HEK293 (cell line): ENCODE measurements around the gene C16orf74.

ENCODE experiments used
- CTCF ChIA-PET: fragments of 350-600 bp; formaldehyde crosslinking; extraction: SDS; loops from one replicate; lab custom pipeline; 2021; ENCODE audit warnings: antibody characterized with exemption; lab: Yijun Ruan, JAX
- POLR2A ChIA-PET: fragments of 300-600 bp; formaldehyde crosslinking; extraction: SDS; loops from one replicate; lab custom pipeline; 2020; ENCODE audit warnings: antibody characterized with exemption, inconsistent platforms; lab: Yijun Ruan, JAX
- H3K27ac ChIP-seq: fragments of 200-500 bp; sonication (Bioruptor generic); 2 replicates; pipeline ENCODE4 v1.5.1; 2014; ENCODE audit warnings: low read depth, low read length, control low read depth, inconsistent platforms; ENCODE audit errors: extremely low read depth
- H3K36me3 ChIP-seq, 2 experiments: fragments of 200-500 bp in 1 of 2; sonication (Bioruptor generic) in 1 of 2; 1 replicate in 1 of 2; 2 replicates in 1 of 2; pipeline ENCODE4 v1.5.1; 2014 to 2017; ENCODE audit warnings: inconsistent platforms in 2 of 2, low read length in 2 of 2; ENCODE audit not compliant: control insufficient read depth in 2 of 2, insufficient read depth in 1 of 2
- H3K4me1 ChIP-seq: fragments of 200-500 bp; sonication (Bioruptor generic); 2 replicates; pipeline ENCODE4 v1.5.1; 2014; ENCODE audit warnings: mild to moderate bottlenecking, low read length, inconsistent platforms; ENCODE audit not compliant: control insufficient read depth, insufficient read depth
- H3K4me3 ChIP-seq: 2 replicates; pipeline ENCODE4 v1.5.1; 2011; ENCODE audit warnings: low read depth, mild to moderate bottlenecking, control low read depth, low read length, moderate library complexity
- H3K9me3 ChIP-seq: fragments of 200-500 bp; sonication (Bioruptor generic); 2 replicates; pipeline ENCODE4 v1.5.1; 2014; ENCODE audit warnings: low read depth, low read length, inconsistent platforms; ENCODE audit not compliant: control insufficient read depth, insufficient read depth
- ZBTB1 ChIP-seq: fragments of 450-650 bp; formaldehyde crosslinking; IDR thresholded peaks from 2 replicates; pipeline ENCODE4 v1.5.1; 2016; ENCODE audit warnings: missing biosample characterization, missing genetic modification characterization
- ZNF311 ChIP-seq: fragments of 450-650 bp; formaldehyde crosslinking; IDR thresholded peaks from 2 replicates; pipeline ENCODE4 v1.5.1; 2017; ENCODE audit warnings: missing biosample characterization, missing genetic modification characterization, borderline replicate concordance
- ZNF394 ChIP-seq: fragments of 450-650 bp; formaldehyde crosslinking; IDR thresholded peaks from 2 replicates; pipeline ENCODE4 v1.5.1; 2016; ENCODE audit warnings: missing biosample characterization, missing genetic modification characterization, mild to moderate bottlenecking, moderate library complexity, borderline replicate concordance
- ZNF549 ChIP-seq: fragments of 450-650 bp; IDR thresholded peaks from 2 replicates; pipeline ENCODE4 v1.5.1; 2018; ENCODE audit warnings: missing biosample characterization, missing genetic modification characterization, mild to moderate bottlenecking, inconsistent platforms, moderate library complexity
- ZNF558 ChIP-seq: fragments of 450-650 bp; formaldehyde crosslinking; IDR thresholded peaks from 2 replicates; pipeline ENCODE4 v1.5.1; 2016; ENCODE audit warnings: missing biosample characterization, missing genetic modification characterization
- ZNF560 ChIP-seq: fragments of 450-650 bp; formaldehyde crosslinking; IDR thresholded peaks from 2 replicates; pipeline ENCODE4 v1.5.1; 2017; ENCODE audit warnings: missing biosample characterization, missing genetic modification characterization, borderline replicate concordance
- ZNF600 ChIP-seq: fragments of 450-650 bp; formaldehyde crosslinking; IDR thresholded peaks from 2 replicates; pipeline ENCODE4 v1.5.1; 2016; ENCODE audit warnings: missing biosample characterization, missing genetic modification characterization
- ZNF654 ChIP-seq: fragments of 450-650 bp; formaldehyde crosslinking; IDR thresholded peaks from 2 replicates; pipeline ENCODE4 v1.5.1; 2016; ENCODE audit warnings: low read depth, missing biosample characterization, missing genetic modification characterization
- ZSCAN23 ChIP-seq: fragments of 450-650 bp; formaldehyde crosslinking; IDR thresholded peaks from 2 replicates; pipeline ENCODE4 v1.5.1; 2016; ENCODE audit warnings: missing biosample characterization, missing genetic modification characterization
- ZSCAN30 ChIP-seq: fragments of 450-650 bp; IDR thresholded peaks from 2 replicates; pipeline ENCODE4 v1.5.1; 2018; ENCODE audit warnings: missing biosample characterization, mild to moderate bottlenecking, missing genetic modification characterization, moderate library complexity
- TF ChIP-seq, protein P1 (sequence below): fragments of 450-650 bp; formaldehyde crosslinking; IDR thresholded peaks from 2 replicates; pipeline ENCODE4 v1.5.1; 2016; ENCODE audit warnings: missing biosample characterization, missing genetic modification characterization
- TF ChIP-seq, protein P2 (sequence below): fragments of 450-650 bp; formaldehyde crosslinking; conservative IDR thresholded peaks from 2 replicates; pipeline ENCODE4 v1.5.1; 2016; ENCODE audit warnings: low read depth, missing biosample characterization, missing genetic modification characterization
- TF ChIP-seq, protein P3 (sequence below): fragments of 450-650 bp; formaldehyde crosslinking; IDR thresholded peaks from 2 replicates; pipeline ENCODE4; 2016; ENCODE audit warnings: missing biosample characterization, missing genetic modification characterization
- TF ChIP-seq, protein P4 (sequence below): fragments of 450-650 bp; formaldehyde crosslinking; IDR thresholded peaks from 2 replicates; pipeline ENCODE4 v1.5.1; 2016; ENCODE audit warnings: missing biosample characterization, missing genetic modification characterization, borderline replicate concordance
- TF ChIP-seq, protein P5 (sequence below): fragments of 450-650 bp; formaldehyde crosslinking; IDR thresholded peaks from 2 replicates; pipeline ENCODE4 v1.5.1; 2016; ENCODE audit warnings: missing biosample characterization, missing genetic modification characterization
- TF ChIP-seq, protein P6 (sequence below): fragments of 450-650 bp; formaldehyde crosslinking; IDR thresholded peaks from 2 replicates; pipeline ENCODE4 v1.5.1; 2016; ENCODE audit warnings: missing biosample characterization, missing genetic modification characterization, low read depth
- TF ChIP-seq, protein P7 (sequence below): fragments of 450-650 bp; formaldehyde crosslinking; IDR thresholded peaks from 2 replicates; pipeline ENCODE4 v1.5.1; 2017; ENCODE audit warnings: missing biosample characterization, missing genetic modification characterization

Gene C16orf74

DNA sequence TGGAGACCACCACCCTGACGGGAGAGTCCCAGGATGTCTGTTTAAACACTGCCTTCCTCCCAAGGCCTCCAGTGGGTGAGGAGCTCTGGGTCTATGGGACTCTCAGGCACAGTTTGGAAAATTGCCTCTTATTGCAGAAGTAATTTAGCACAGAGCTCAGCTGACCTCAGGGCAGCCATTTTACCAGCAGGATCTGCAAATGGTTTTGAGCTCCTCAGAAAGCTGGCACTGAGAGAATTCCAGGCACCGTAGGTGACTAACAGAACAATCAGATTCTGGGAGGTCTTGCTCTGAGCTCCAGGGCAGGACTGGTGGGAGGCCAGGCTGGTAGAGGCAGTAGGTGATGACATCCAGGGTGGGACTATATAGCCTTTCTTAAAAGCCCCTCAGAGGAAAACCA lies 17.3 kb upstream of the C16orf74 start:
- H3K4me1 ChIP-seq, result no peaks in the 10 kb centered on the region
- H3K9me3 ChIP-seq, result no peaks in the 10 kb centered on the region
- H3K27ac ChIP-seq, result no peak overlapping the region
- H3K36me3 ChIP-seq, result no peaks in the 10 kb centered on the region
- ChIA-PET POLR2A (interaction anchor here (0.8 kb wide), 1 partner anchor 30 kb away, joined by 3 read pairs; no protein-coding TSS in a partner anchor), CTCF (interaction anchor here (0.6 to 0.7 kb wide), 3 partner anchors 21 to 994 kb away, joined by 3 to 5 read pairs (median 3); no protein-coding TSS in a partner anchor)
- no peak overlapping the region for H3K4me3 ChIP-seq
- no peak for TF ChIP-seq ZBTB1 (tag by site-specific recombination)
- no peak for TF ChIP-seq ZNF311 (tag by site-specific recombination)
- TF ChIP-seq, protein P1, sequence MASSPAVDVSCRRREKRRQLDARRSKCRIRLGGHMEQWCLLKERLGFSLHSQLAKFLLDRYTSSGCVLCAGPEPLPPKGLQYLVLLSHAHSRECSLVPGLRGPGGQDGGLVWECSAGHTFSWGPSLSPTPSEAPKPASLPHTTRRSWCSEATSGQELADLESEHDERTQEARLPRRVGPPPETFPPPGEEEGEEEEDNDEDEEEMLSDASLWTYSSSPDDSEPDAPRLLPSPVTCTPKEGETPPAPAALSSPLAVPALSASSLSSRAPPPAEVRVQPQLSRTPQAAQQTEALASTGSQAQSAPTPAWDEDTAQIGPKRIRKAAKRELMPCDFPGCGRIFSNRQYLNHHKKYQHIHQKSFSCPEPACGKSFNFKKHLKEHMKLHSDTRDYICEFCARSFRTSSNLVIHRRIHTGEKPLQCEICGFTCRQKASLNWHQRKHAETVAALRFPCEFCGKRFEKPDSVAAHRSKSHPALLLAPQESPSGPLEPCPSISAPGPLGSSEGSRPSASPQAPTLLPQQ, result no peak
- no peak for TF ChIP-seq ZNF394 (tag by site-specific recombination)
- TF ChIP-seq, protein P2, sequence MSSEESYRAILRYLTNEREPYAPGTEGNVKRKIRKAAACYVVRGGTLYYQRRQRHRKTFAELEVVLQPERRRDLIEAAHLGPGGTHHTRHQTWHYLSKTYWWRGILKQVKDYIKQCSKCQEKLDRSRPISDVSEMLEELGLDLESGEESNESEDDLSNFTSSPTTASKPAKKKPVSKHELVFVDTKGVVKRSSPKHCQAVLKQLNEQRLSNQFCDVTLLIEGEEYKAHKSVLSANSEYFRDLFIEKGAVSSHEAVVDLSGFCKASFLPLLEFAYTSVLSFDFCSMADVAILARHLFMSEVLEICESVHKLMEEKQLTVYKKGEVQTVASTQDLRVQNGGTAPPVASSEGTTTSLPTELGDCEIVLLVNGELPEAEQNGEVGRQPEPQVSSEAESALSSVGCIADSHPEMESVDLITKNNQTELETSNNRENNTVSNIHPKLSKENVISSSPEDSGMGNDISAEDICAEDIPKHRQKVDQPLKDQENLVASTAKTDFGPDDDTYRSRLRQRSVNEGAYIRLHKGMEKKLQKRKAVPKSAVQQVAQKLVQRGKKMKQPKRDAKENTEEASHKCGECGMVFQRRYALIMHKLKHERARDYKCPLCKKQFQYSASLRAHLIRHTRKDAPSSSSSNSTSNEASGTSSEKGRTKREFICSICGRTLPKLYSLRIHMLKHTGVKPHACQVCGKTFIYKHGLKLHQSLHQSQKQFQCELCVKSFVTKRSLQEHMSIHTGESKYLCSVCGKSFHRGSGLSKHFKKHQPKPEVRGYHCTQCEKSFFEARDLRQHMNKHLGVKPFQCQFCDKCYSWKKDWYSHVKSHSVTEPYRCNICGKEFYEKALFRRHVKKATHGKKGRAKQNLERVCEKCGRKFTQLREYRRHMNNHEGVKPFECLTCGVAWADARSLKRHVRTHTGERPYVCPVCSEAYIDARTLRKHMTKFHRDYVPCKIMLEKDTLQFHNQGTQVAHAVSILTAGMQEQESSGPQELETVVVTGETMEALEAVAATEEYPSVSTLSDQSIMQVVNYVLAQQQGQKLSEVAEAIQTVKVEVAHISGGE (tag by site-specific recombination), result no peak
- no peak for TF ChIP-seq ZSCAN23 (tag by site-specific recombination)
- TF ChIP-seq, protein P3, sequence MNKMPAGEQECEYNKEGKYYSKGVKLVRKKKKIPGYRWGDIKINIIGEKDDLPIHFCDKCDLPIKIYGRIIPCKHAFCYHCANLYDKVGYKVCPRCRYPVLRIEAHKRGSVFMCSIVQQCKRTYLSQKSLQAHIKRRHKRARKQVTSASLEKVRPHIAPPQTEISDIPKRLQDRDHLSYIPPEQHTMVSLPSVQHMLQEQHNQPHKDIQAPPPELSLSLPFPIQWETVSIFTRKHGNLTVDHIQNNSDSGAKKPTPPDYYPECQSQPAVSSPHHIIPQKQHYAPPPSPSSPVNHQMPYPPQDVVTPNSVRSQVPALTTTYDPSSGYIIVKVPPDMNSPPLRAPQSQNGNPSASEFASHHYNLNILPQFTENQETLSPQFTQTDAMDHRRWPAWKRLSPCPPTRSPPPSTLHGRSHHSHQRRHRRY (tag by site-specific recombination), result no peak
- no peak for TF ChIP-seq ZNF549 (tag by site-specific recombination)
- TF ChIP-seq, protein P4, sequence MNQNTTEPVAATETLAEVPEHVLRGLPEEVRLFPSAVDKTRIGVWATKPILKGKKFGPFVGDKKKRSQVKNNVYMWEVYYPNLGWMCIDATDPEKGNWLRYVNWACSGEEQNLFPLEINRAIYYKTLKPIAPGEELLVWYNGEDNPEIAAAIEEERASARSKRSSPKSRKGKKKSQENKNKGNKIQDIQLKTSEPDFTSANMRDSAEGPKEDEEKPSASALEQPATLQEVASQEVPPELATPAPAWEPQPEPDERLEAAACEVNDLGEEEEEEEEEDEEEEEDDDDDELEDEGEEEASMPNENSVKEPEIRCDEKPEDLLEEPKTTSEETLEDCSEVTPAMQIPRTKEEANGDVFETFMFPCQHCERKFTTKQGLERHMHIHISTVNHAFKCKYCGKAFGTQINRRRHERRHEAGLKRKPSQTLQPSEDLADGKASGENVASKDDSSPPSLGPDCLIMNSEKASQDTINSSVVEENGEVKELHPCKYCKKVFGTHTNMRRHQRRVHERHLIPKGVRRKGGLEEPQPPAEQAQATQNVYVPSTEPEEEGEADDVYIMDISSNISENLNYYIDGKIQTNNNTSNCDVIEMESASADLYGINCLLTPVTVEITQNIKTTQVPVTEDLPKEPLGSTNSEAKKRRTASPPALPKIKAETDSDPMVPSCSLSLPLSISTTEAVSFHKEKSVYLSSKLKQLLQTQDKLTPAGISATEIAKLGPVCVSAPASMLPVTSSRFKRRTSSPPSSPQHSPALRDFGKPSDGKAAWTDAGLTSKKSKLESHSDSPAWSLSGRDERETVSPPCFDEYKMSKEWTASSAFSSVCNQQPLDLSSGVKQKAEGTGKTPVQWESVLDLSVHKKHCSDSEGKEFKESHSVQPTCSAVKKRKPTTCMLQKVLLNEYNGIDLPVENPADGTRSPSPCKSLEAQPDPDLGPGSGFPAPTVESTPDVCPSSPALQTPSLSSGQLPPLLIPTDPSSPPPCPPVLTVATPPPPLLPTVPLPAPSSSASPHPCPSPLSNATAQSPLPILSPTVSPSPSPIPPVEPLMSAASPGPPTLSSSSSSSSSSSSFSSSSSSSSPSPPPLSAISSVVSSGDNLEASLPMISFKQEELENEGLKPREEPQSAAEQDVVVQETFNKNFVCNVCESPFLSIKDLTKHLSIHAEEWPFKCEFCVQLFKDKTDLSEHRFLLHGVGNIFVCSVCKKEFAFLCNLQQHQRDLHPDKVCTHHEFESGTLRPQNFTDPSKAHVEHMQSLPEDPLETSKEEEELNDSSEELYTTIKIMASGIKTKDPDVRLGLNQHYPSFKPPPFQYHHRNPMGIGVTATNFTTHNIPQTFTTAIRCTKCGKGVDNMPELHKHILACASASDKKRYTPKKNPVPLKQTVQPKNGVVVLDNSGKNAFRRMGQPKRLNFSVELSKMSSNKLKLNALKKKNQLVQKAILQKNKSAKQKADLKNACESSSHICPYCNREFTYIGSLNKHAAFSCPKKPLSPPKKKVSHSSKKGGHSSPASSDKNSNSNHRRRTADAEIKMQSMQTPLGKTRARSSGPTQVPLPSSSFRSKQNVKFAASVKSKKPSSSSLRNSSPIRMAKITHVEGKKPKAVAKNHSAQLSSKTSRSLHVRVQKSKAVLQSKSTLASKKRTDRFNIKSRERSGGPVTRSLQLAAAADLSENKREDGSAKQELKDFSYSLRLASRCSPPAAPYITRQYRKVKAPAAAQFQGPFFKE (tag by site-specific recombination), result no peak
- TF ChIP-seq, protein P5, sequence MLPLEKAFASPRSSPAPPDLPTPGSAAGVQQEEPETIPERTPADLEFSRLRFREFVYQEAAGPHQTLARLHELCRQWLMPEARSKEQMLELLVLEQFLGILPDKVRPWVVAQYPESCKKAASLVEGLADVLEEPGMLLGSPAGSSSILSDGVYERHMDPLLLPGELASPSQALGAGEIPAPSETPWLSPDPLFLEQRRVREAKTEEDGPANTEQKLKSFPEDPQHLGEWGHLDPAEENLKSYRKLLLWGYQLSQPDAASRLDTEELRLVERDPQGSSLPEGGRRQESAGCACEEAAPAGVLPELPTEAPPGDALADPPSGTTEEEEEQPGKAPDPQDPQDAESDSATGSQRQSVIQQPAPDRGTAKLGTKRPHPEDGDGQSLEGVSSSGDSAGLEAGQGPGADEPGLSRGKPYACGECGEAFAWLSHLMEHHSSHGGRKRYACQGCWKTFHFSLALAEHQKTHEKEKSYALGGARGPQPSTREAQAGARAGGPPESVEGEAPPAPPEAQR (tag by site-specific recombination), result no peak
- TF ChIP-seq, protein P6, sequence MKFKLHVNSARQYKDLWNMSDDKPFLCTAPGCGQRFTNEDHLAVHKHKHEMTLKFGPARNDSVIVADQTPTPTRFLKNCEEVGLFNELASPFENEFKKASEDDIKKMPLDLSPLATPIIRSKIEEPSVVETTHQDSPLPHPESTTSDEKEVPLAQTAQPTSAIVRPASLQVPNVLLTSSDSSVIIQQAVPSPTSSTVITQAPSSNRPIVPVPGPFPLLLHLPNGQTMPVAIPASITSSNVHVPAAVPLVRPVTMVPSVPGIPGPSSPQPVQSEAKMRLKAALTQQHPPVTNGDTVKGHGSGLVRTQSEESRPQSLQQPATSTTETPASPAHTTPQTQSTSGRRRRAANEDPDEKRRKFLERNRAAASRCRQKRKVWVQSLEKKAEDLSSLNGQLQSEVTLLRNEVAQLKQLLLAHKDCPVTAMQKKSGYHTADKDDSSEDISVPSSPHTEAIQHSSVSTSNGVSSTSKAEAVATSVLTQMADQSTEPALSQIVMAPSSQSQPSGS (tag by site-specific recombination), result no peak
- no peak for TF ChIP-seq ZNF560 (tag by site-specific recombination)
- no peak for TF ChIP-seq ZNF600 (tag by site-specific recombination)
- TF ChIP-seq ZSCAN30, result no peak
- TF ChIP-seq ZNF558 (tag by site-specific recombination), result no peak
- TF ChIP-seq ZNF654 (tag by site-specific recombination), result no peak
- TF ChIP-seq, protein P7, sequence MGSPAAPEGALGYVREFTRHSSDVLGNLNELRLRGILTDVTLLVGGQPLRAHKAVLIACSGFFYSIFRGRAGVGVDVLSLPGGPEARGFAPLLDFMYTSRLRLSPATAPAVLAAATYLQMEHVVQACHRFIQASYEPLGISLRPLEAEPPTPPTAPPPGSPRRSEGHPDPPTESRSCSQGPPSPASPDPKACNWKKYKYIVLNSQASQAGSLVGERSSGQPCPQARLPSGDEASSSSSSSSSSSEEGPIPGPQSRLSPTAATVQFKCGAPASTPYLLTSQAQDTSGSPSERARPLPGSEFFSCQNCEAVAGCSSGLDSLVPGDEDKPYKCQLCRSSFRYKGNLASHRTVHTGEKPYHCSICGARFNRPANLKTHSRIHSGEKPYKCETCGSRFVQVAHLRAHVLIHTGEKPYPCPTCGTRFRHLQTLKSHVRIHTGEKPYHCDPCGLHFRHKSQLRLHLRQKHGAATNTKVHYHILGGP, result no peak
